MM.1S (cell line): ENCODE measurements around the gene ADGRV1.

Source experiments
- EZH2 ChIP-seq: fragments of 300-600 bp; sonication (generic); optimal IDR thresholded peaks from 2 replicates; pipeline ENCODE3; 2017; ENCODE audit warnings: low read depth, mild to moderate bottlenecking, antibody characterized with exemption, low read length, mixed read lengths
- EZH2phosphoT487 ChIP-seq: fragments of 300-600 bp; sonication (generic); IDR thresholded peaks from 2 replicates; pipeline ENCODE4 v1.6.1; 2018; ENCODE audit warnings: antibody characterized with exemption, low read length
- TF ChIP-seq, protein P1 (sequence below): fragments of 300-600 bp; sonication (generic); IDR thresholded peaks from 2 replicates; pipeline ENCODE4 v1.5.1; 2016; ENCODE audit warnings: antibody characterized with exemption, low read length, mixed read lengths

DNA sequence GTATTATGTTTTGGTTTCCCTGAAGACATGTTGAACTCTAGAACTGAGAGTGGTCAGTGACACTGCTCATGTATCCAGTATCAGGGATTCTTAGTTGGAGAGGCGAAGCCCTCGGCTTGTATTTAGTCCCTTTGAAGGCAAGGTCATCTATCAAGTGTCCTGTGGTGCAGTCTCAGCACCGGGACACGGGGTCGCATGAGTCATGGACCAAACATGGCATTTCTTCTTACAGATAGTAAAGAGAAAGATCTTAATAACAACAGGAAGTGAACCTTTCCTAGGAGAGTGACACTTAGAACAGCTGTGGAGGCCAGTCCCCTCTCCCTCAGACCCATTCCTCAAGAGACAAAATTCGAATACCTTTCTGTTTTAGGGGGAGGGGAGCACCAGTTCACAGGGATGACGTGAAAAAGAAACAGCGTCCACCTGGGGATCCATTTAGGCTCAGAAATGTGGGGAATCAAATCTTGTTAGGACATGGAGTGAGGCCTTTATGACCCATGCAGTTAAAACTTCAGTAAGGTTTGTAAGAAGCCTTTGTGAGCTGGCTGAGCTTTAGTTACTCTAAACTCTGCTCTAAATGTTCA, 86.5 kb downstream of the ADGRV1 start:
- TF ChIP-seq, protein P1, sequence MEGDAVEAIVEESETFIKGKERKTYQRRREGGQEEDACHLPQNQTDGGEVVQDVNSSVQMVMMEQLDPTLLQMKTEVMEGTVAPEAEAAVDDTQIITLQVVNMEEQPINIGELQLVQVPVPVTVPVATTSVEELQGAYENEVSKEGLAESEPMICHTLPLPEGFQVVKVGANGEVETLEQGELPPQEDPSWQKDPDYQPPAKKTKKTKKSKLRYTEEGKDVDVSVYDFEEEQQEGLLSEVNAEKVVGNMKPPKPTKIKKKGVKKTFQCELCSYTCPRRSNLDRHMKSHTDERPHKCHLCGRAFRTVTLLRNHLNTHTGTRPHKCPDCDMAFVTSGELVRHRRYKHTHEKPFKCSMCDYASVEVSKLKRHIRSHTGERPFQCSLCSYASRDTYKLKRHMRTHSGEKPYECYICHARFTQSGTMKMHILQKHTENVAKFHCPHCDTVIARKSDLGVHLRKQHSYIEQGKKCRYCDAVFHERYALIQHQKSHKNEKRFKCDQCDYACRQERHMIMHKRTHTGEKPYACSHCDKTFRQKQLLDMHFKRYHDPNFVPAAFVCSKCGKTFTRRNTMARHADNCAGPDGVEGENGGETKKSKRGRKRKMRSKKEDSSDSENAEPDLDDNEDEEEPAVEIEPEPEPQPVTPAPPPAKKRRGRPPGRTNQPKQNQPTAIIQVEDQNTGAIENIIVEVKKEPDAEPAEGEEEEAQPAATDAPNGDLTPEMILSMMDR, result no peak
- TF ChIP-seq EZH2 (no peak), EZH2phosphoT487 (no peak)
